Ovary (tissue), 9 donors: ENCODE results near the gene IRF1. TPM values are rescaled to one million over a fixed set of nuclear protein-coding genes. Genes with fewer than 3 reads are reported as not detected.
A peak's percentile ranks its signal among the peaks of the same experiment; 100 is the strongest.

Experiments used
- DNase-seq, 5 donors: peaks; one replicate each; pipeline ENCODE4 v3.0.0-alpha.2; 2019 to 2020
- H3K27ac ChIP-seq, 2 donors: fragments of 200-600 bp; one replicate each; pipeline versions ENCODE4 v1.5.1 to v1.8.0; 2019 to 2022
- H3K27me3 ChIP-seq: fragments of 200-600 bp; one replicate; pipeline ENCODE4 v1.8.0; 2022
- H3K36me3 ChIP-seq: fragments of 200-600 bp; sonication (generic); one replicate; pipeline ENCODE4 v1.5.1; 2019
- H3K4me1 ChIP-seq: one replicate; pipeline ENCODE4 v1.8.1; 2013; ENCODE audit warnings: mild to moderate bottlenecking, moderate library complexity; ENCODE audit not compliant: insufficient read depth
- H3K4me3 ChIP-seq: fragments of 200-600 bp; sonication (generic); one replicate; pipeline ENCODE4 v1.5.1; 2017
- H3K9me3 ChIP-seq, 2 donors: fragments of 200-600 bp in 1 of 2; sonication (generic) in 1 of 2; one replicate each; pipeline versions ENCODE4 v1.5.1 to v1.8.1; 2013 to 2019; ENCODE audit warnings: mild to moderate bottlenecking in 1 of 2, moderate library complexity in 1 of 2
- CTCF ChIP-seq, 3 donors: fragments of 450-650 bp in 2 of 3; fragments of 200-600 bp in 1 of 3; IDR thresholded peaks; one replicate each; pipeline versions ENCODE4 v1.5.1 to v1.8.0; 2016 to 2022; ENCODE audit warnings: antibody characterized with exemption in 3 of 3, mild to moderate bottlenecking in 1 of 3
- EP300 ChIP-seq: sonication (generic); formaldehyde crosslinking; IDR thresholded peaks from one replicate; pipeline ENCODE4 v1.6.1; 2017; ENCODE audit warnings: antibody characterized with exemption
- POLR2A ChIP-seq: fragments of 450-650 bp; IDR thresholded peaks from one replicate; pipeline ENCODE4 v1.6.1; 2017; ENCODE audit warnings: antibody characterized with exemption, mild to moderate bottlenecking, moderate library complexity
- WGBS, 3 donors: extraction: QIAGEN DNeasy Blood & Tissue Kit in 1 of 3; methylation state at CpG; one replicate each; pipeline versions ENCODE4 v1.1.5 to v1.1.7; 2013 to 2017; 5-methylcytosine and 5-hydroxymethylcytosine counted together
- intact Hi-C, 4 donors: fragments of 100-400 bp; cut with DNase I; formaldehyde crosslinking; loops; one replicate each; pipeline versions ENCODE4 v1.11.0 to v1.15.1; 2022 to 2023
- polyA plus RNA-seq, 2 donors: library from polyadenylated mRNA; stranded (reverse); fragments of 200-250 nt in 1 of 2; fragments of 350-450 nt in 1 of 2; fragmentation: Illumina TruSeq in 1 of 2; extraction: RNeasy Lipid Tissue Mini Kit (QIAGEN cat#74804) in 1 of 2; gene quantifications; one replicate each; pipeline ENCODE4 v1.2.3, GENCODE V29; 2013 to 2014
- total RNA-seq, 7 donors: library from RNA; depleted of rRNA in 2 of 7; stranded (reverse); fragments of >200 nt in 2 of 7; fragmentation: NEBNext Ultra II Directional in 3 of 7; extraction: Animal tissue kit (Norgen Biotek cat#: 25700) in 3 of 7; gene quantifications; one replicate each; pipeline versions ENCODE4 v1.1.0 to v1.2.4, GENCODE V29; 2016 to 2023
- donor health status: DM: no; HTN: no; CAD: no; lungs with moderate emphysema.
- donor health status: DM: no; HTN: no; CAD: no.
- donor health status: Bipolar disorder and iron deficiency.
- donor health status: DM: yes; HTN: yes; CAD: no.
- donor health status: DM: no; HTN: no; CAD: no.
- donor health status: DM: yes; HTN: yes; CAD: no.

Gene IRF1
- total and polyA plus RNA-seq, 9 donors, result 17.3 to 126 (median 26.7) TPM

GRCh38 chr5:132466433-132467286 is 23.9 kb downstream of the IRF1 start:
- Histone ChIP-seq H3K36me3 (no peaks in the 10 kb centered on the region), H3K4me3 (no peak overlapping the region), H3K4me1 (peaks cover 25% of the 10 kb centered on the region), H3K9me3 (no peaks in the 10 kb centered on the region), H3K27me3 (no peaks in the 10 kb centered on the region), H3K27ac (peak overlapping the region in 1 of 2 donors; percentile 44)
- no peak for TF ChIP-seq CTCF (IDR thresholded peaks at IDR 0.05)
- TF ChIP-seq POLR2A, result no peak
- TF ChIP-seq EP300, result no peak
- 23 to 30% (median 25%) methylated on average over 18 of the region's 18 CpGs for WGBS, 3 donors
- intact Hi-C loops, result no loop called here
- DNase-seq, result peak in 1 of 5 donors; percentile 53

- intact Hi-C loops, result no loop called here
- Histone ChIP-seq H3K4me3 (no peak overlapping the region), H3K4me1 (peaks cover 25% of the 10 kb centered on the region), H3K27me3 (no peaks in the 10 kb centered on the region), H3K36me3 (no peaks in the 10 kb centered on the region), H3K27ac (peak overlapping the region in 1 of 2 donors; percentile 18), H3K9me3 (no peaks in the 10 kb centered on the region)
- peak in 1 of 5 donors; percentile 35 for DNase-seq
- WGBS, 3 donors, result 66 to 79% (median 66%) methylated on average over 10 of the region's 10 CpGs
- no peak for TF ChIP-seq CTCF (IDR thresholded peaks at IDR 0.05)
- no peak for TF ChIP-seq EP300
- TF ChIP-seq POLR2A, result no peak
Observed at GRCh38 chr5:132465059-132465707, 25.4 kb downstream of the IRF1 start.

- peak in 1 of 5 donors; percentile 31 for DNase-seq
- Histone ChIP-seq H3K27me3 (no peaks in the 10 kb centered on the region), H3K4me3 (no peak overlapping the region), H3K27ac (peak overlapping the region; percentile 18 to 44), H3K36me3 (no peaks in the 10 kb centered on the region), H3K4me1 (peaks cover 25% of the 10 kb centered on the region), H3K9me3 (no peaks in the 10 kb centered on the region)
- intact Hi-C loops, result no loop called here
- TF ChIP-seq POLR2A (no peak), CTCF (IDR thresholded peaks at IDR 0.05) (no peak), EP300 (no peak)
- 29 to 47% (median 31%) methylated on average over 15 of the region's 15 CpGs for WGBS, 3 donors
Observed at GRCh38 chr5:132464156-132464939, 26.2 kb downstream of the IRF1 start.

GRCh38 chr5:132463811-132464155 is 26.8 kb downstream of the IRF1 start:
- TF ChIP-seq CTCF (IDR thresholded peaks at IDR 0.05), result no peak
- TF ChIP-seq EP300, result no peak
- TF ChIP-seq POLR2A, result no peak
- Histone ChIP-seq H3K36me3 (no peaks in the 10 kb centered on the region), H3K27ac (peak overlapping the region in 1 of 2 donors; percentile 44), H3K4me1 (peaks cover 25% of the 10 kb centered on the region), H3K27me3 (no peaks in the 10 kb centered on the region), H3K4me3 (no peak overlapping the region), H3K9me3 (no peaks in the 10 kb centered on the region)
- intact Hi-C loops, result no loop called here
- DNase-seq, result no peak
- 67 to 75% (median 73%) methylated on average over 5 of the region's 5 CpGs for WGBS, 3 donors
